OCI-LY3 (cell line): ENCODE results near the gene ANXA11.

Source experiments
- H2AFZ ChIP-seq: fragments of 200-600, 300-600 bp; shearing (Covaris generic); 2 replicates; pipeline ENCODE4 v1.6.0; 2014; ENCODE audit warnings: antibody characterized with exemption, low read depth, low read length
- H3K27ac ChIP-seq: fragments of 200-600, 300-600 bp; sonication (generic); 2 replicates; pipeline ENCODE4 v1.5.1; 2014; ENCODE audit warnings: mild to moderate bottlenecking, low read length, moderate library complexity, mixed read lengths
- H3K27me3 ChIP-seq: fragments of 200-600, 300-600 bp; sonication (generic); 2 replicates; pipeline ENCODE4 v1.6.1; 2014; ENCODE audit warnings: low read depth, low read length, mixed read lengths
- H3K36me3 ChIP-seq: fragments of 200-600, 300-600 bp; sonication (generic); replicated peaks from 2 replicates; pipeline ENCODE3; 2014; ENCODE audit warnings: low read depth, low read length, mixed read lengths
- H3K4me1 ChIP-seq: fragments of 300-600, 200-600 bp; sonication (generic); 2 replicates; pipeline ENCODE4 v1.6.1; 2014; ENCODE audit warnings: low read length, mixed read lengths
- H3K4me2 ChIP-seq: fragments of 200-600, 300-600 bp; sonication (generic); 2 replicates; pipeline ENCODE4 v1.6.1; 2014; ENCODE audit warnings: low read length, mixed read lengths
- H3K4me3 ChIP-seq: fragments of 300-600, 200-600 bp; sonication (generic); 2 replicates; pipeline ENCODE4 v1.5.1; 2014; ENCODE audit warnings: antibody characterized with exemption, mild to moderate bottlenecking, low read length, moderate library complexity
- H3K79me2 ChIP-seq: fragments of 300-600, 200-600 bp; shearing (Covaris generic); 2 replicates; pipeline ENCODE4 v1.6.1; 2014; ENCODE audit warnings: mild to moderate bottlenecking, low read length, mixed read lengths
- H3K9ac ChIP-seq: fragments of 300-600, 200-600 bp; shearing (Covaris generic); 2 replicates; pipeline ENCODE4 v1.6.0; 2014; ENCODE audit warnings: mild to moderate bottlenecking, low read length, moderate library complexity
- H3K9me3 ChIP-seq: fragments of 200-600, 300-600 bp; shearing (Covaris generic); 2 replicates; pipeline ENCODE4 v1.6.1; 2014; ENCODE audit warnings: low read length, mixed read lengths; ENCODE audit not compliant: insufficient read depth
- H4K20me1 ChIP-seq: fragments of 200-600, 300-600 bp; sonication (generic); 2 replicates; pipeline ENCODE4 v1.6.1; 2016; ENCODE audit warnings: low read length, mixed read lengths; ENCODE audit not compliant: insufficient read depth
- EZH2phosphoT487 ChIP-seq: fragments of 200-600 bp; shearing (Covaris generic); IDR thresholded peaks from 2 replicates; pipeline ENCODE4 v1.6.1; 2018; ENCODE audit warnings: antibody characterized with exemption, mixed run types, low read depth
- TF ChIP-seq, protein P1 (sequence below): fragments of 200-600, 300-600 bp; sonication (generic); IDR thresholded peaks from 2 replicates; pipeline ENCODE4 v1.5.1; 2014; ENCODE audit warnings: antibody characterized with exemption, low read length, low read depth

The ANXA11 gene

DNA sequence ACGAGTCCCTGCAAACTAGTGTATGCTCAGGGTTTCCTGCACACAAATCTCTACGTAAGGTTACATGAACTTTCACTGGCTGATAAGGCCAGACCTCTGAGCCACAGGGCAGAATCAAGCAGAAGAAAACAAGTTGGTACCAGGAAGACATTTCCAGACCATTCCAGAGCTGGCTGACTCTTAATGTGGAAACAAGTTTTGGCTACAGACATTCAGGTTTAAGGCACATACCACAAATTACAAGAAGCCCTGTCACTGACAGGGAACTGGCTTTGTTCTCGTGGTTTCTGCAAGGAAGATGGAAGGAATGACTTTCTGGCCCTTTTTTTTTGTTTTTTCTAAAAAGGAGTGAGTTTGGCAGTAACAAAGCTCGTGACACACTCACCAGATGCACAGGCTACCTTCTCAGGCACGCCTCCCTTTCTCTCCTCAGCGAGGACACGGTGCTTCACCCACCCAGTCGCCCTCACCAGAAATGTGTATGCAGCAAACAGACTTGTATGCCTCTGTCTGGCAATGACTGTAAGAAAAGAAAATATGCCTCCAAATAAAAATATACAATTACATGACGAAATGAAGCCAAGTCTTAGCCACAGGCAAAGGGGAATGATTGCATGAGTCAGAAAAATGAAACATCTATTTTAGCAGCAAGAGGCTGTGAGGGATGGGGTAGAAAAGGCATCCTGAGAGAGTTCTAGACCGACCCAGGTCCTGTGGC is 50.2 kb downstream of the ANXA11 start:
- Histone ChIP-seq H3K79me2 (no peaks in the 10 kb centered on the region), H3K4me3 (no peak overlapping the region), H3K4me1 (no peaks in the 10 kb centered on the region), H3K9ac (no peak overlapping the region), H3K27ac (no peak overlapping the region), H3K36me3 (peaks cover 23% of the 10 kb centered on the region), H3K9me3 (no peaks in the 10 kb centered on the region), H2AFZ (no peak overlapping the region), H3K4me2 (no peak overlapping the region), H3K27me3 (no peaks in the 10 kb centered on the region), H4K20me1 (no peaks in the 10 kb centered on the region)
- no peak for TF ChIP-seq EZH2phosphoT487
- TF ChIP-seq, protein P1, sequence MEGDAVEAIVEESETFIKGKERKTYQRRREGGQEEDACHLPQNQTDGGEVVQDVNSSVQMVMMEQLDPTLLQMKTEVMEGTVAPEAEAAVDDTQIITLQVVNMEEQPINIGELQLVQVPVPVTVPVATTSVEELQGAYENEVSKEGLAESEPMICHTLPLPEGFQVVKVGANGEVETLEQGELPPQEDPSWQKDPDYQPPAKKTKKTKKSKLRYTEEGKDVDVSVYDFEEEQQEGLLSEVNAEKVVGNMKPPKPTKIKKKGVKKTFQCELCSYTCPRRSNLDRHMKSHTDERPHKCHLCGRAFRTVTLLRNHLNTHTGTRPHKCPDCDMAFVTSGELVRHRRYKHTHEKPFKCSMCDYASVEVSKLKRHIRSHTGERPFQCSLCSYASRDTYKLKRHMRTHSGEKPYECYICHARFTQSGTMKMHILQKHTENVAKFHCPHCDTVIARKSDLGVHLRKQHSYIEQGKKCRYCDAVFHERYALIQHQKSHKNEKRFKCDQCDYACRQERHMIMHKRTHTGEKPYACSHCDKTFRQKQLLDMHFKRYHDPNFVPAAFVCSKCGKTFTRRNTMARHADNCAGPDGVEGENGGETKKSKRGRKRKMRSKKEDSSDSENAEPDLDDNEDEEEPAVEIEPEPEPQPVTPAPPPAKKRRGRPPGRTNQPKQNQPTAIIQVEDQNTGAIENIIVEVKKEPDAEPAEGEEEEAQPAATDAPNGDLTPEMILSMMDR, result no peak

DNA sequence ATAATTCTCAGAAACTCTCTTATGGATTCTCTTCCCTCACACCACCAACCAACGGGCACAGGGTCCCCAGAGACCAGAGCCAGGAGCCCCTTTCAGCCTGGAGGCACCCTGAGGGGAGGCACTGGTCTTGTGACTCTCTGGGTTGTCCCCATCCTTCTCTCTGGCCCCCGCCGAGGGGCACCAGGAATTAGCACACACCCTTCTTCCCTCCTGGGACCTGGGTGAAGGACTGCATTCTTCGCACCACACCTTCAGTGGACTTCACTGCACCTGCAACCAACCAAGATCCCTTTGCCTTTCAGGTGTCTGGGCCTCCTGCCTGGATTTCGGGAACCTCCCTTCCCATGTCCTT is 50.7 kb downstream of the ANXA11 start:
- Histone ChIP-seq H3K36me3 (peaks cover 23% of the 10 kb centered on the region), H3K4me2 (no peak overlapping the region), H3K9me3 (no peaks in the 10 kb centered on the region), H3K79me2 (no peaks in the 10 kb centered on the region), H3K4me3 (no peak overlapping the region), H3K9ac (no peak overlapping the region), H3K27me3 (no peaks in the 10 kb centered on the region), H3K4me1 (no peaks in the 10 kb centered on the region), H3K27ac (no peak overlapping the region), H2AFZ (no peak overlapping the region), H4K20me1 (no peaks in the 10 kb centered on the region)
- TF ChIP-seq, protein P1, result no peak
- no peak for TF ChIP-seq EZH2phosphoT487

DNA sequence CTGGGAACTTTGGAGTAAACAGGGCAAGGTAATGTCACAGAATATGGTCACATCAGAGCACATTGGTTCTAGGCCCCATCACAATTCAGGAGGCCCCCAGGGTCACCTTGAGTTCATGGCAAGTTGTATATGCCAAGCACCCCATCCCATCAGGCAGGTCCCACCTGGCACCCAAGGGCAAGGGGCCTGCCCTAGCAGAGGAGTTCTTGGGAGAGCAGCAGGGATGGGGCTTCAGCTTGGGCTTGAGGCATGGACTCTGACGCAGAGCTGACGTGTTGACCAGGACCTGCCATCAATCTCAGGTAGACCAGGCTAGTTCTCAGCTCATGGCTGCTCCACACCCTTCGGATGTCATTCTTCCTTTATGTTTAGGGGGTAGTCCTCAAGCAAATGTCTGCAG is 51.9 kb downstream of the ANXA11 start:
- TF ChIP-seq, protein P1, result no peak
- TF ChIP-seq EZH2phosphoT487, result no peak
- H4K20me1 ChIP-seq, result no peaks in the 10 kb centered on the region
- no peak overlapping the region for H3K9ac ChIP-seq
- H3K4me3 ChIP-seq, result no peak overlapping the region
- H3K9me3 ChIP-seq, result no peaks in the 10 kb centered on the region
- H3K27me3 ChIP-seq, result no peaks in the 10 kb centered on the region
- H3K36me3 ChIP-seq, result peaks cover 21% of the 10 kb centered on the region
- H3K4me2 ChIP-seq, result no peak overlapping the region
- H3K79me2 ChIP-seq, result no peaks in the 10 kb centered on the region
- H2AFZ ChIP-seq, result no peak overlapping the region
- H3K27ac ChIP-seq, result no peak overlapping the region
- H3K4me1 ChIP-seq, result no peaks in the 10 kb centered on the region

DNA sequence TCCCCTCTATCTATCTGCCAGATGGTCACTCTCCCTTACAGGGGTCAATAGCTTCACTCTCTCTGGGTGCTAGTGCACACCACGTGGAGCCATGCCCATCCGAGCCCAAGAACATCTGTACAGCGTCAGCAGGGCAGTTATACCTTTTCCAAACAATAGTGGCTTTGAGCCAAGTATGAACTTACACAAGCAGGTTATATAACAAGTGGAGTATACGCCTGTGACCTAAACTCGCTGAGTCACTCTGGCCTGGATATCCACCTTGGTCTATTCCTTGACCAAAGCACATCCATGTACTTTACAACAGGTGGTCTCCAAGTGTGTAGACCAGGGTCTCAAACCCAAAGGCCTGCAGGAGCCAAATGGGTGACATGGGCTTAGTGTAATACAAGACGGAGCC is 52.5 kb downstream of the ANXA11 start:
- Histone ChIP-seq H3K9ac (no peak overlapping the region), H3K27me3 (no peaks in the 10 kb centered on the region), H4K20me1 (no peaks in the 10 kb centered on the region), H3K9me3 (no peaks in the 10 kb centered on the region), H2AFZ (no peak overlapping the region), H3K4me1 (no peaks in the 10 kb centered on the region), H3K79me2 (no peaks in the 10 kb centered on the region), H3K27ac (no peak overlapping the region), H3K36me3 (peaks cover 21% of the 10 kb centered on the region), H3K4me3 (no peak overlapping the region), H3K4me2 (no peak overlapping the region)
- TF ChIP-seq EZH2phosphoT487, result no peak
- TF ChIP-seq, protein P1, result no peak
